Measurements from ENCODE around the gene AKAP8L.

AKAP8L gene

DNA sequence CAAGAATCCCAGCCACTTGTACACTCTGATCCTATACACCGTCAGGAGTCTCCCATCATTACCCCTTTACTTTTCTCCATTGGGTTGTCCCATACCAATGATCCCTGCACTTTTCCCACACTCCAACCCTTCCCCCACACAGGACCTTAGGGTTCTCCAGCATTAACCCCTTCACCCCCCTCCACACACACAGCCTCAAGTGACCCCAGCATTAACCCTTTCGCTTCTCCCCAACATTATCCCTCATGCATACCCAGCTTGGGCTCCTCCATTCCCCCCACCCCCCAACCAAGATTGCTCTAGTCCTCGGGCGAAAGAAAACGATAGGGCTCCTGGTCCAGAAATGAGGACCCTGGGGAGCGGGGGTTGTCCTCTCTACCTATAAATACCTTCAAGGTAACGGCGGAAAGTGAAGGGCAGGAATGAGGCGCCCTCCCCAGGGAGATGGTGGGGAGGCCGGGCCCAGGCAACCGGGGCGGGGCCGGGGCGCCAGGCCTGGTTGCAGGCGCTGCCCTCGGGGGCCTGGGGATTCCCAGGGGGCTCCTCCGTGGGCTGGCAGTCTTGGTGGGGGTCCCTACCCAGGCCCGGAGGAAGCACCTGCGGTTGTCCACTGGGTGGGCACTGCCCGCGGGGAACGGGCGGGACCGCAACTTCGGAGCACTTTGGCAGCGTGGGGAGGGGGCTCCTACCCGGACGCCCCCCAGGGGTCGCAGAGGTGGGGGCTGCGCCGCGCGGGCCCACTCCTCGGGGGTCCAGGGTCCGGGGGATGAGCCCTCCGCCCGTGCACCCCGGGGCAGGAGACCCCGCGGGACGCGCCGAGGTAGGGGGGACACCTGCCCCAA is 30.2 kb upstream of the AKAP8L start:
- FAIRE-seq = no peak

GRCh38 chr19:15448044-15448777 is 29.4 kb upstream of the AKAP8L start:
- FAIRE-seq = no peak

DNA sequence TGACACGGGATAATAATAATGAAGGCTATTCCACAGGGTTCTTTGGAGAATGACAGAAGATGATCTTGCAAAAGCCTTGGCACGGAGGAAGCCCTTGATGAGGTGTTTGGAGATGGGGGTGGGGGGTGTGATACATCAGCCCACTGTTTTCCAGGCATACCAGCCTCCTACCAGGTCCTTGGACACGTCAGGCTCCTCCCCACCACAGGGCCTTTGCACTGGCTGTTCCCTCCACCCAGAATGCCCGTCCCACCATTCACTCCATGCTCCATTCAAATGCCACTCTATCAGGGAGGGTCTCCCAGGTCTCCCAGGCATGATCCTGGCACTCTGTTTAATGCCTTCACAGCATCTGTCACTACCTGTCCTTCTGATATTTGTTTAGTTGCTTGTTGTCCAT is 28.3 kb upstream of the AKAP8L start:
- FAIRE-seq = no peak

DNA sequence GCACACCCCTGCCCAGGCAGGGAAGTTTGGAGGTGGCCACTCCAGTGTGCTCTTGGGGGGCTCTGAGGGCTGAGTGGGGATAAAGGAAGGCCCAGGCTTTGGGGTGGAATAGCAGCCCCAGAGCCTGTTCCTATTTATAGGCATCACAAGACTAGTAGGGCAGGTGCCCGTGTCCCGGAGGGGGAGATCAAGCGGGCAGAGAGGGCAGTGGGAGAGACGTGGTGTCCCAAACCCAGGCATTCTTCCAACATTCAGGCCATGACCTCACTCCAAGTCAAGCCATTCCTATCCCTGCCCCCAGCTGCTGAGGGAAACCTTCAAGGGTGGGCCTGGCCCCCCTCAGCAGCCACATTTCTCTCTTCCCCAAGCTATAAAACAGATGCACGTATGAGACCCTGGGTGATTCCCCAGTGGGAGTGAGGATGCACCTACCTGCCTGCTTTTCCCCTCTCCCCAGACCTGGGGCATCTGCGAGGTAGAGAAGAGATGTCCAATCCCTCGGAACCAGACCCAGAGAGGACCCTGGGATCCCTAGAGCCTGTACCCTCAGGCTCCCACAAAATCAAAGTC is 27.1 kb upstream of the AKAP8L start:
- FAIRE-seq = no peak

- no peak for FAIRE-seq
Observed at GRCh38 chr19:15445227-15445605, 26.4 kb upstream of the AKAP8L start.

DNA sequence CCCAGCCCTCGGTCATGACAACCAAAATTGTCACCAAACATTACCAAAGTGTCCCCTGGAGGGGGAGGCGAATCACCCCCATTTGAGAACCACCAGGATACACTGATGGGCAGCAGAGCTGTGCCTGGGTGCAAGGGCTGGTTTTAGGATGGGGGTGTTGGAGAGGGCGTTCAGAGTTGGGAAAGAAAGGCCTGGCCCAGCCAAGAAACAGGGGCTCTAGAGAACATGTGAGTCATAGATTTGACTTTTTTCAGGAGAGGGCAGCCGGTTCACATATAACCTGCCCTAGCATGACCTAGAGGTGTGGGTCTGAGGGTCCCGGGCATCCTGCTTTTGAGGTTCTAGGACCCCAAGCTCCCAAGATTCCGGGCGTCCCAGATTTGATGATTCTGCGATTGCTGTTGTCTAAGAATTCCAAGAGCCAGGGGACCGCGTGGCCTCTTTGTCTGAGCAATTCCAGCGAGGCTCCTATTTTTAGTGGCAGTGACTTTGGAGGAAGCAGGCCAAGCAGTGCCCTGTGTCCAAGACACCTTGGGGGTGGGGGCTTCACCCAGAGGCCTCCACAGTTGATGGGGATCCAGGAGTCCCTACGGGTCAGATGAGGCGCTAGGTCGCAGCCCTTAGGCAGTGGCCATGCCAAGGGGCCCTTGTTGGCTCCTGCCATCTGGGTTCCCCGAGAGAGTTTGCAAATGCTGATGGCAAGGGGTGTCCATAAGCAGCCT is 25.9 kb upstream of the AKAP8L start:
- FAIRE-seq = no peak

GRCh38 chr19:15443838-15444237 is 25.1 kb upstream of the AKAP8L start:
- no peak for FAIRE-seq

- no peak for FAIRE-seq
Observed at GRCh38 chr19:15443325-15443724, 24.5 kb upstream of the AKAP8L start.

DNA sequence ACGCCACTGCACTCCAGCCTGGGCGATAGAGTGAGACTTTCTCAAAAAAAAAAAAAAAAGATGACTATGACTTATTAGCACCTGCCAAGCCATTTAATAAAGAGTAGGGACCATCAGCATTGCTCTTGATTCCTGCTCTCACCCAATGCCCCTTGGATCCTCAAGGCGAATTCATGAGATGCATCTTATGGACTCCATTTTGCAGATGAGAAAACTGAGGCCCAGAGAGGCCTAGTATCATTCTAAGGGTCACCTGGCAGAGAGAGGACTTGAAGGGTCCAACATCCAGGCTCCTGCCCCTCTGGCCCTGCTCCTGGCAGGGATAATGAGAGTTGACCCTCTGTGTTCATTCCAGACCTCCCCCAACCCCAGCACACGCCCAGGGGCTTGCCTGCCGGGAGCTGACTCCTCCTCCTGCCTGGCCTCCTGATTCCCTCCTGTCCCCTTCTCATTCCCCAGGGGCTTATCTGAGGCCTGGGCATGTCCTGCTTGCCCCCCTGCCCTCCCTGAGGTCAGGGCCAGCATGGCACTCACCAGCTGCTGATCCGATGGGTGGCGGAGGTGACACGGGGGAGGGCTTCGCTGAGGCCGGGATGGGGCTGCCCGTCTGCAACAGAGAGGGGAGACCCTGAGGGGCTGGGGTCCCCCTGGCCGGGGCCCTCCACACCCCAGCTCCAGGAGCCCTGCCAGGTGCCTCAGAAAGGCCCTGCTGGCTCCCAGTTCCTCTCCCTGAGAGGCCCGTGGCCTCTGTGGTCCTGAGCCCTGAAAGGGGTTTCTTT is 23.5 kb upstream of the AKAP8L start:
- no peak for FAIRE-seq

DNA sequence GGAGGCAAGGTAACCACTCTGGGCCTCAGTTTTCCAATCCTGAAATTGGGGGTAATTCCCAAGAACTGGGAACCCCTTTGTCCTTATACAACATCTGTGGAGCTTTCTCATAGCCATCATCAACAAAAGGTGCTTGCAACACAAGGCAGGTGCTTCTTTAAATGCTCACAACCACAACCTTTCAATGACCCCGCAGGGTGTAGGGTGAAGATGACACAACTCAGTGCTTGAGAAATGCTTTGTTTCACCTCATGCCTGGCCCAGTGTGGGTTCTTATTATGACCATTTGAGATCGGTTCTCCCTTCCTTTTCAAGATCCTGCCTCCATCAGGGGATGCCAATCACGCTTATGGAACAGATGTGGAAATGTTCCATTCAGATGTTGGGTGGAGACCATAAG is 22.5 kb upstream of the AKAP8L start:
- no peak for FAIRE-seq

GRCh38 chr19:15439821-15440641 is 21.2 kb upstream of the AKAP8L start:
- FAIRE-seq = no peak

GRCh38 chr19:15439078-15439799 is 20.5 kb upstream of the AKAP8L start:
- FAIRE-seq = no peak

- no peak for FAIRE-seq
Observed at GRCh38 chr19:15438577-15438976, 19.8 kb upstream of the AKAP8L start.

DNA sequence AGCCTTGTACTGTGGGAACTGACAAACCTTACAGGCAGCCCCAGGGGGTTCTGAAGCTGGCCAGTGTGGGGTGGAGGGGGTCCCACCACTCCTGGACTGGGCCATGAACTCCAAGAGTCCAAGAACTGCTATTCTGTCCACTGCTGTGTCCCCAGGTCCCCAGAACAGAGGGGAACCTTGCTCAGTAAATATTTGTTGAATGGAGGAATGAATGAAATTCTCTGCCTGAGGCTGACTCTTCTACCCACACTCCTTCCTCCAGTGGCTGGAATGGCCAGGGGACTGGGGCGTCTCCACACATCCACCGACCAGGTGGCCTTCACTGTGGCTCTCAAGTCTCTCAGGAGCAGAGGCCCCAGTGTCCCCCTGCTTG is 19.3 kb upstream of the AKAP8L start:
- FAIRE-seq = no peak

- no peak for FAIRE-seq
Observed at GRCh38 chr19:15437355-15438123, 18.8 kb upstream of the AKAP8L start.

DNA sequence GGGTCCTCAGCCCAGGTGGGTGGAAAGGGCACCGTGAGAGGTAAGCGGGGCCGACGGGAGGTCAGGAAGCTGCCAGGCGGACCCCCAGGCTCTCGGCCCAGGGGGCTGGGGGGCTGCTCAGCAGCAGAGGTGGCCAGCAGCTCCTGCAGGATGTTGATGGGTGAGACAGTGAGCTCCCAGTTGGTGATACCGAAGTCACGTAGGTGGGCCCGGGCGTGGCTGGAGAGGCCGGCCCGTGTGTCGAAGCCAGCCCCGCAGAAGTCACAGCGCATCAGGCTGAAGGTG is 18.0 kb upstream of the AKAP8L start:
- FAIRE-seq = no peak

- no peak for FAIRE-seq
Observed at GRCh38 chr19:15436012-15436825, 17.4 kb upstream of the AKAP8L start.

DNA sequence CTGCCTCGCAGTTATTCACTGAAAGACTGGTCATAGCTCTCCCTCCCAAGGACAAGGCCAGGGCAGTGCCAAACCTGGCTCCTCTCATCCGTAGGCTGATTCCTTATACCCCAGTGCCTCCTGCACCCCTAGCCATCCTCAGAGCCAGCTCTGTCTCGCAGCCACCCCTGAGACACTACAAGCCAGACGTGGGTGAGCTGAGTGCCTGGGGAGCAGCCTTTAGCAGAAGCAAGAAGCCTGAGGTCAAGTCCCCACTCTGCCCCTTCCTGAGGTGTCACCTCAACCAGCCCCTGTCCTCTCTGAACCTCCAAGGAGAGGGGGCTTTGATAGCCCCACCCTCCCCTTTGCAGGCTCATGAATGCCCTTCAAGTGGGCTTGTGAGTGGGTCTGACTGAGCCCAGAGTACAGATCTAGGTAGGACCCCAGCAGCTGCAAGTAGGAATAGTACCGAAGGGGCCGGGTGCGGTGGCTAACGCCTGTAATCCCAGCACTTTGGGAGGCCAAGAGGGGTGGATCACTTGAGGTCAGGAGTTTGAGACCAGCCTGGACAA is 14.8 kb upstream of the AKAP8L start:
- no peak for FAIRE-seq

Data from colon (tissue), 2 donors.